Testis (tissue), 2 donors: ENCODE data around the gene MRGPRX4.

Experiments used
- POLR2A ChIP-seq: fragments of 450-650 bp; IDR thresholded peaks from one replicate; pipeline ENCODE4 v1.6.1; 2017; ENCODE audit warnings: antibody characterized with exemption, mild to moderate bottlenecking, moderate library complexity
- TF ChIP-seq, protein P1 (sequence below), 3 experiments: fragments of 450-650 bp in 2 of 3; fragments of 200-600 bp in 1 of 3; sonication (generic) in 1 of 3; IDR thresholded peaks; one replicate each; pipeline ENCODE4 v1.5.1; 2016 to 2019; ENCODE audit warnings: antibody characterized with exemption in 3 of 3, mild to moderate bottlenecking in 2 of 3, moderate library complexity in 1 of 3

DNA sequence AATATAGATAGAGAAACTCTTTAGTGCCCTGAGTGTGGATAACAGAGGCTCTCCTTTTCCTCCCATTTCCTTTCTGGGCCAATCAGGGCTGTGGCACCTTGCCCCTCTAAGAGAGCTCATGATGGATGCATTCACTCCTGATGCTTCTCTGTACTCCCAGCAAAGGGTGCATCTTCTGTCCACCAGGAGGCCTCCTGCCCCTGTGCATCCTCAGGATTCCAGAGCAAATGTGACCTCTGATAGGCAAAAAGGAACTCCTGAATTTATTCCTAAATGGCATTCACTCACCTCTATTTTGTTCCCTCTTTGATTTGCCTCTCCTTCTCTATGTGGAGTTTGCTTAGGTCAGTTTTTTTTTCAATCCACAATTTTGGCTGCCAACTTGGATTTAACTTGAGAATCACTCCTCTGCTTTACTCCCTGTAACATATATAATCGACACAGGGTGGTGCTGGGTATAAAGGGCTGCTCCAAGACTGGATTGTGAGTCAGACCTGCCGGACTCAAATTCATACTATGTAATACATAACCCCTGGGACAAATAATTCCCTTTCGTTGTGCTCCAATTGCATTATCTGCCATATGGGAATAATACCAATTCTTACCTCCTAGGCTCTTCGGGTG is 1.1 kb upstream of the MRGPRX4 start:
- TF ChIP-seq, protein P1, sequence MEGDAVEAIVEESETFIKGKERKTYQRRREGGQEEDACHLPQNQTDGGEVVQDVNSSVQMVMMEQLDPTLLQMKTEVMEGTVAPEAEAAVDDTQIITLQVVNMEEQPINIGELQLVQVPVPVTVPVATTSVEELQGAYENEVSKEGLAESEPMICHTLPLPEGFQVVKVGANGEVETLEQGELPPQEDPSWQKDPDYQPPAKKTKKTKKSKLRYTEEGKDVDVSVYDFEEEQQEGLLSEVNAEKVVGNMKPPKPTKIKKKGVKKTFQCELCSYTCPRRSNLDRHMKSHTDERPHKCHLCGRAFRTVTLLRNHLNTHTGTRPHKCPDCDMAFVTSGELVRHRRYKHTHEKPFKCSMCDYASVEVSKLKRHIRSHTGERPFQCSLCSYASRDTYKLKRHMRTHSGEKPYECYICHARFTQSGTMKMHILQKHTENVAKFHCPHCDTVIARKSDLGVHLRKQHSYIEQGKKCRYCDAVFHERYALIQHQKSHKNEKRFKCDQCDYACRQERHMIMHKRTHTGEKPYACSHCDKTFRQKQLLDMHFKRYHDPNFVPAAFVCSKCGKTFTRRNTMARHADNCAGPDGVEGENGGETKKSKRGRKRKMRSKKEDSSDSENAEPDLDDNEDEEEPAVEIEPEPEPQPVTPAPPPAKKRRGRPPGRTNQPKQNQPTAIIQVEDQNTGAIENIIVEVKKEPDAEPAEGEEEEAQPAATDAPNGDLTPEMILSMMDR (IDR thresholded peaks at IDR 0.05) = peak; percentile 27 to 54 (median 43)
- no peak for TF ChIP-seq POLR2A
